DMS53 treated with DMSO at 0.1 percent for 48 hours (cell line): ENCODE results near the gene DIP2A.
"Not testable (repeated sequence)": the region's sequence is repeated elsewhere in the genome, so short reads cannot be mapped to it uniquely, and the experiment has no call there.

Experiments
- DNase-seq: peaks from one replicate; lab custom pipeline; 2025; ENCODE audit not compliant: unreplicated experiment; lab: John Stamatoyannopoulos, UW

The DIP2A gene

DNA sequence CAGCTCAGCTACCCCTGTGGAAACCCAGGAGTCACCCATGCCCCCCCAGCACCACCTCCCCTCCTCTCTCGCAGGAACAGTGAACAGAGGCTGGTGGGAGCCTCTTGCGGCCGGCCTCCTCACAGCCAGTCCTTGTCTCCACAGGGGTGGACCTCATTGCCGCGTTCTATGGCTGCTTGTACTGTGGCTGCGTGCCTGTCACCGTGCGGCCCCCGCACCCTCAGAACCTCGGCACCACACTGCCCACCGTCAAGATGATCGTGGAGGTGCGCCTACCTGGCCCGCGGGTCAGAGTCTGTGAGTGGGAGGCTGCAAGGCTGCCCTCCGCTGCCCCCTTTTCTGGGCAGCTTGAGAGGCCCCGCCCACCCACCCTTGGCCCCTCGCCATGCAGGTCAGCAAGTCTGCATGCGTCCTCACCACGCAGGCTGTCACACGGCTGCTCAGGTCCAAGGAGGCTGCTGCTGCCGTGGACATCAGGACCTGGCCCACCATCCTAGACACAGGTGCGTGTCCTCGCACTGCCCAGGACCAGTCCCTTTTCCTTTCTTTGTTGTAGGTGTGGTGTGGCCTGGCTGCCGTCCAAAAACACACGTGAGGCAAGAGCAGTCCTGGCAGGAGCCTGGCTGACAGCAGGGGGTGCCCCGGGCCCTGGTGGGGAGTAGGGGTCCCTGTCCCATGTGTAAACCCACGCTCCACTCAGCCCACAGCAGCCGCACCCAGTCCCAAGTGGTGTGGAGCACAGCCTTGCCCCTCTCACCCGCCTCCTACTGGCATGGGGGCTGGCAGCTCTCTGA lies 95.9 kb downstream of the DIP2A start:
- DNase-seq = no peak

GRCh38 chr21:46555225-46555617 lies 96.5 kb downstream of the DIP2A start:
- DNase-seq = no peak

DNA sequence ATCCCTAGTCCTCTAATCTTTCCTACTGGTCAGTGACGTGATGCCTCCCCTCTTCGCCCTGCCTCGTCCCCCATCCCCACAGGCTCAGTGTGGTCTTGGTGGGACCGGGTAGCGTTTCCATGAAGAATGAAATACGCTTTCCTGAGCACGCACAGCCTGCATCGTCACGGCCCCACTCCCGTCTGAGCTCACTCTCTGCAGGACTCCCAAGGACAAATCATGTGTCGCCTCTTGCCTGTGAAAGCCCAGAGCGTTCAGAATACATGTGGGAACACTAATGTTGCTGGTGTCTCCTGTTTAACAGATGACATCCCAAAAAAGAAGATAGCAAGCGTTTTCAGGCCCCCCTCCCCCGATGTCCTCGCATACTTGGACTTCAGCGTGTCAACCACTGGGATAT lies 97.0 kb downstream of the DIP2A start:
- DNase-seq = no peak

DNA sequence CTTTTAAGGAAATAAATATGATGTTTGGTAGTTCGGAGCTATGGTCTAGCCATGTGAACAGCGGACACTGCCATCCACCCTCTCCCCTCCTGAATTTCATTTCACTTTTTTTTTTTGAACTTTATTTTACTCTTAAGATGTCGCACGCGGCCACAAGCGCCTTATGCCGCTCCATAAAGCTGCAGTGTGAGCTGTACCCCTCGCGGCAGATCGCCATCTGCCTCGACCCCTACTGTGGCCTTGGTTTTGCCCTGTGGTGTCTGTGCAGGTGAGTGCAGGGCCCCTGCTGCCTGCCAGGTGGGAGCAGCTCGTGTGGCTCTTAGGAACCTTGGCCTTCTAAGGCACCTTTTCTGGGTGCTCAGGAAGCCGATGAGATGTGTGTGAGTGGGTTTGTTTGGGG lies 98.1 kb downstream of the DIP2A start:
- DNase-seq = no peak

GRCh38 chr21:46557469-46557868 lies 98.8 kb downstream of the DIP2A start:
- no peak for DNase-seq

GRCh38 chr21:46557919-46558392 lies 99.3 kb downstream of the DIP2A start:
- no peak for DNase-seq

DNA sequence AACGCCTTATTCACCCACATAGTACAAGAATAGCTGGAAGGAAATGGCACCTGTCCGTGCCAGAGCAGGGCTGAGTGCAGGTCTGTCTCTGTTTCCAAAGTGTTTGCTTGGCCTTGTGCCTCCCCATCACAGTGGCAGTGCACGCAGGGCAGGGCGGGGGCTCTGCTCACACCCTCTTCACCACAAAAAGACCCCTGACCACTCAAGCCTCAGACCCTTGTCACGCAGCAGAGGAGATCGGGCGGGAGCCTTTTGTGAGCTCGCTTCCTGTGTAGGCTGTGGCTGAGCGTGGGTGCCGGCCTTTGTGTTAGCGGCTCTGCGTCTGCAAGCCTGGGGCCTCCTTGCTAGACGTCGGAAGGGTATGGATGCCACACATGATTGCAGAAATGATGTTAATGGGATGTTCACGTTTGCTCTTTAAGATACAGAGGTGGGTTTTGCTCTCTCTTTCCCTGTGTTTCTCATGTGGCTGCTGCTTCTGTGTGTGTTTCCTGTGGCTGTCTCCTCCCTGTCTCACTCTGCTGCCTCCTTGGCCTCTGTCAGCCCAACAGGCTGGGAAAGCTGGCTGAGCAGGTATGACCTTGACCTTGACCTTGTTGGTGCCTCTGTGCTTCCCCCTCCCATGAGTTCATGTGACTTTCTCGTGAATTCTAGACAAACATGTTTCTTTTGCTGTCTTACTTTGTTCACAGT lies 100.7 kb downstream of the DIP2A start:
- DNase-seq = no peak

DNA sequence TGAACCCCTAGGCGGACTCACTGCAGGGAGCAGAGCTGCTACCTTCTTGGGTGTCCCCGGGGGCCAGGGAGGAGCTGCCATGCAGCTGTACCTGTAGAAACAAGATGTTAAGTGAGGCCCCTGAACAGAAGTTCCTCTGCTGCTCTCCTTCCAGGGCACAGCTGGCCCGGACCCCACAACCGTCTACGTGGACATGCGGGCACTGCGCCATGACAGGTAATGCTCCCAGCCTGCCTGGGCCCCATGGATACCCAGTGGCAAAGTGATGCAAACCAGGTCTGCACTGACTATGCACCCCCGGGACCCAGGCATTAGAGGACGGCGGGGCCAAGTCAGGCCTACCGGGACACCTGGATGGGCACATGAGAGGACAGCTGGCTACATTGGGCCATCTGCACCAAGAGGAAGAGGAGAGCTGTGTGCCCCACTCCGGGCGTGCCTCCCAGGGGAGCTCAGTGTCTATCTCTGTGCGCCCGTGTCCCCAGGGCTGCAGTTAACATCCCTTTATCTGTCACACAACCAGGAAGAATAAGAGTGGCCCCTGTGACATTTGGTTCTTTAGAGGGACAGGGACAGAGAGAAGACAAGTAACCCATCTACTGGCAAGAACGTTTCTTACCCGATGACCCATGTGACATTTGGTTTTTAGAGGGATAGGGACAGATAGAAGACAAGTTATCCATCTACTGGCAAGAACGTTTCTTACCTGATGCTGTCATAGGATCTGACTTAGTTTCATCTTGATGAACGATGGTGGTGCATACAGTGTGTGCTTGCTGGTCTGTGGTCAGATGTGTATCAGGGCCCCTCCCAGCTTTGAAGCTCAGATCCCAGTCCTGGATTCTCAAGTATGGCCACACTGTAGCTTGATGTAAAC lies 102.1 kb downstream of the DIP2A start:
- no peak for DNase-seq

GRCh38 chr21:46561445-46562090 lies 102.9 kb downstream of the DIP2A start:
- DNase-seq = no peak

- no peak for DNase-seq
These were observed 103.8 kb downstream of the DIP2A start for GRCh38 chr21:46562472-46562871.

DNA sequence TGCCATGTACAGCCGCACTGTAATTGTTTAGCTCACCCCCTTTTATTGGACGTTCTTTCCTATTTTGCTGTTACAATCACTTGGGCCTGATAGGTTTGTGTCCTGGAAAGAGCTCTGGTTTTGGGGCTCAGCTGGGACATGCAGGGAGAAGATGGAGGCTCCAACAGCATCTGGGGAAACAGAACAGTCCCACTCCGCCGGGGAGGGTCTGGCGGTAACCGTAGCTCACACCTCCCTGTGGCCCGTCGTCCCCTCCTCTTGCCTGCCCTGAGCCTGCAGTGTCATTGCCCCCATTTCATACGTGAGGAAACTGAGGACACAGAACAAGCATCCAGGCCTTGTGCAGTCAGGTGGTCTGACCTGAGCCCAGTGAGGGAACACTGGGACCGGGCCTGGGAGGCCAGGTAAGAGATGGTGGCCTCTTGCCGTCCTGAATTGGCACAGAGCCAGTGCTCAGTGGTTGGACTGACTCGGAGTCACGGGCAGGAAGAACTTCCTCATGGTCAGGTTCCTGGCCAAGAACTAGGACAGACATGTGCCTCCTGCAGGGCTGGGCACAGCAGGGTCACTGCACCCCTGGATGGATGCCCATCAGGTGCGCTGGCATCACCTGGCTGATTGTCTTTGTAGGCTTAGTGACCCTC lies 104.4 kb downstream of the DIP2A start:
- DNase-seq = no peak

DNA sequence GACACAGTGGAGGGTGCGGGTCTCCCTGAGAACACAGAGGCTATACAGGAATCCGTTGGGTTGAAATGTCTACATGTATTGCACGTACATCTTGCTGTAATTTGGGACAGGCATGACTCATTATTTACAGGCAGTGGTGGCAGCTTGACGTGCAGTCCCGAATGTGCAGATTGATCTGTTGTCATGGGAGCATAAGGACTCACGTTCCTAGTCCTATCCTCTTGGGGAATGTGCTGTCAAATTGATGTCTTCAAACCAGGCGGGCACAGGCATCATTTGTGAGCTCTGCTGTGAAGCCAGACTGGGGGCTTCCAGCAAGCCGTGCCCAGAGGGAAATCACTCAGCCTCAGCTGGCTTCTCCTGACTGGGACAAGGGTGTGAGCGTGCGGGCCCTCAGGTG lies 105.7 kb downstream of the DIP2A start:
- no peak for DNase-seq

GRCh38 chr21:46567348-46567747 lies 108.7 kb downstream of the DIP2A start:
- no peak for DNase-seq

DNA sequence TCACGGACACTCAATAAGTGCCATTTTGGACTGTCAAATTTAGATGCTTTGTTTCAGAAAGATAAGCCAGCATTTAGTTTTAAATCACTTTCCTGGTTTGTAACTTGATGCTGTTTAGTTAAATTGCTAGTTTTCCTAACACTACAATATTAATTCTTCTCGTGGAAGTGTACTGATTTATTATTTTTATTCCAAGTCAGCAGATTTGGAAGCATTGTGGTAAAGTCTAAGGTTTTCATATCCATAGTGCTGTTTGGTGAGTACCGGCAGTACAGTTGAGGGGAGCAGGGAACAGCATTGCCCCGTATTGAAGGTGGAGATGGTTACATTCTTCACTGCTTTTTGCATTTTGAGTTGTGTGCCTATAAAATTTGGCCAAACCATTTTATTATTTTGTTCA lies 109.9 kb downstream of the DIP2A start:
- no peak for DNase-seq

GRCh38 chr21:46569081-46569480 lies 110.4 kb downstream of the DIP2A start:
- DNase-seq = no peak

GRCh38 chr21:46570119-46570518 lies 111.4 kb downstream of the DIP2A start:
- DNase-seq = no peak

- no peak for DNase-seq
These were observed 111.9 kb downstream of the DIP2A start for GRCh38 chr21:46570631-46571030.

DNA sequence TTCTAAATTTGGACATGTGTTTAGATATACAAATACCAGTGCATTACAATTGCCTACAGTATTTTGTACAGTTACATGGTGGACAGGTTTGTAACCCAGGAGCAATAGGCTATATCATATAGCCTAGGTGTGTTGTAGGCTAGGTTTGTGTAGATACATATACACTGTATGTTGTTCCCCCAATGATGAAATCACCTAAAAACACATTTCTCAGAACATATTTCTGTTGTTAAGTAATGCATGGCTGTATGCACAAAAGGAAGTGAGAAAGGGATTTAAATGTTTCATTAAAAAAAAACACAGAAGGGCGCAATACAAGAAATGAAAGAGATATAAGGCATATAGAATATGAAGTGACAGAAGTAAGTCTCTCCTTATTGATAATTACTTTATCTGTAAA lies 114.2 kb downstream of the DIP2A start:
- no peak for DNase-seq

DNA sequence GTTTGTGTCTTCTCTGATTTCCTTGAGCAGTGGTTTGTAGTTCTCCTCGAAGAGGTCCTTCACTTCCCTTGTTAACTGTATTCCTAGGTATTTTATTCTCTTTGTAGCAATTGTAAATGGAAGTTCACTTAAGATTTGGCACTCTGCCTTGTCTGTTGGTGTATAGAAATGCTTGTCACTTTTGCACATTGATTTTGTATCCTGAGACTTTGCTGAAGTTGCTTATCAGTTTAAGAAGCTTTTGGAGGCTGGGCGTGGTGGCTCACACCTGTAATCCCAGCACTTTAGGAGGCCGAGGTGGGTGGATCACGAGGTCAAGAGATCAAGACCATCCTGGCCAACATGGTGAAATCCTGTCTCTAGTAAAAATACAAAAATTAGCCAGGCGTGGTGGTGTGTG lies 119.1 kb downstream of the DIP2A start:
- not testable (repeated sequence) for DNase-seq

- DNase-seq = not testable (repeated sequence)
These were observed 120.7 kb downstream of the DIP2A start for GRCh38 chr21:46579394-46579793.
